COR-L47 (cell line): Measurements from ENCODE around the gene TMEM97.
"Not testable (repeated sequence)": the region's sequence is repeated elsewhere in the genome, so short reads cannot be mapped to it uniquely, and the experiment has no call there.

Experiments
- DNase-seq: peaks from one replicate; lab custom pipeline; 2025; lab: John Stamatoyannopoulos, UW

The TMEM97 gene

GRCh38 chr17:28318759-28319597, at the start of gene TMEM97:
TSS of gene TMEM97 (plus strand) at chr17:28319200. CDS start at chr17:28319240, 40 bp downstream.
- peak; percentile 98 for DNase-seq

GRCh38 chr17:28270055-28270454, 48.9 kb upstream of the TMEM97 start:
- no peak for DNase-seq

- DNase-seq: no peak
Observed at GRCh38 chr17:28270926-28271325, 48.1 kb upstream of the TMEM97 start.

GRCh38 chr17:28271431-28271830, 47.6 kb upstream of the TMEM97 start:
- DNase-seq: no peak

- DNase-seq: no peak
Observed at GRCh38 chr17:28272166-28272565, 46.8 kb upstream of the TMEM97 start.

- DNase-seq: not testable (repeated sequence)
Observed at GRCh38 chr17:28273341-28273740, 45.7 kb upstream of the TMEM97 start.

GRCh38 chr17:28274591-28275265, 44.3 kb upstream of the TMEM97 start:
- DNase-seq: no peak

GRCh38 chr17:28276011-28276410, 43.0 kb upstream of the TMEM97 start:
- DNase-seq: no peak

GRCh38 chr17:28279411-28279810, 39.6 kb upstream of the TMEM97 start:
- no peak for DNase-seq

GRCh38 chr17:28280826-28281225, 38.2 kb upstream of the TMEM97 start:
- no peak for DNase-seq

- no peak for DNase-seq
Observed at GRCh38 chr17:28282596-28282995, 36.4 kb upstream of the TMEM97 start.

- no peak for DNase-seq
Observed at GRCh38 chr17:28285965-28286364, 33.0 kb upstream of the TMEM97 start.

- DNase-seq: no peak
Observed at GRCh38 chr17:28290703-28291102, 28.3 kb upstream of the TMEM97 start.

- DNase-seq: no peak
Observed at GRCh38 chr17:28291780-28292330, 27.1 kb upstream of the TMEM97 start.

GRCh38 chr17:28292878-28293277, 26.1 kb upstream of the TMEM97 start:
- not testable (repeated sequence) for DNase-seq

GRCh38 chr17:28293994-28294393, 25.0 kb upstream of the TMEM97 start:
- no peak for DNase-seq

GRCh38 chr17:28295677-28296578, 23.1 kb upstream of the TMEM97 start:
- DNase-seq: no peak

GRCh38 chr17:28298449-28298848, 20.6 kb upstream of the TMEM97 start:
- DNase-seq: no peak

GRCh38 chr17:28306954-28307401, 12.0 kb upstream of the TMEM97 start:
- DNase-seq: no peak

GRCh38 chr17:28313841-28314240, 5.2 kb upstream of the TMEM97 start:
- no peak for DNase-seq

- DNase-seq: no peak
Observed at GRCh38 chr17:28315846-28316705, 2.9 kb upstream of the TMEM97 start.
